Sigmoid colon (tissue), 4 donors: ENCODE measurements around the gene XKR3.

Experiments
- CTCF ChIP-seq, 4 experiments: fragments of 450-650 bp in 3 of 4; fragments of 200-600 bp in 1 of 4; IDR thresholded peaks; one replicate each; pipeline ENCODE4 v1.5.1; 2016 to 2019; ENCODE audit warnings: antibody characterized with exemption in 4 of 4, mild to moderate bottlenecking in 3 of 4, moderate library complexity in 2 of 4
- EP300 ChIP-seq, 4 donors: sonication (generic); formaldehyde crosslinking; IDR thresholded peaks; one replicate each; pipeline ENCODE4 v1.6.1; 2017; ENCODE audit warnings: antibody characterized with exemption in 4 of 4
- POLR2A ChIP-seq, 2 donors: fragments of 450-650 bp; IDR thresholded peaks; one replicate each; pipeline ENCODE4 v1.6.1; 2016; ENCODE audit warnings: antibody characterized with exemption in 2 of 2, mild to moderate bottlenecking in 2 of 2, moderate library complexity in 2 of 2
- POLR2AphosphoS5 ChIP-seq, 4 donors: sonication (generic); formaldehyde crosslinking; IDR thresholded peaks; one replicate each; pipeline ENCODE4 v1.6.1; 2017; ENCODE audit warnings: antibody characterized with exemption in 4 of 4

- TF ChIP-seq CTCF (IDR thresholded peaks at IDR 0.05) = no peak
- TF ChIP-seq POLR2A (IDR thresholded peaks at IDR 0.05) = no peak
- no peak for TF ChIP-seq EP300 (IDR thresholded peaks at IDR 0.05)
- TF ChIP-seq POLR2AphosphoS5 (IDR thresholded peaks at IDR 0.05) = no peak
These were observed 14.9 kb downstream of the XKR3 start for GRCh38 chr22:16810188-16810802.
